Measurements from ENCODE around the gene HERC2. TPM values are rescaled to one million over a fixed set of nuclear protein-coding genes. Genes with fewer than 3 reads are reported as not detected.

HERC2 gene
- polyA plus RNA-seq, 1 of the 3 experiments (the other 2 are of a cell fraction) = 22.3 TPM

DNA sequence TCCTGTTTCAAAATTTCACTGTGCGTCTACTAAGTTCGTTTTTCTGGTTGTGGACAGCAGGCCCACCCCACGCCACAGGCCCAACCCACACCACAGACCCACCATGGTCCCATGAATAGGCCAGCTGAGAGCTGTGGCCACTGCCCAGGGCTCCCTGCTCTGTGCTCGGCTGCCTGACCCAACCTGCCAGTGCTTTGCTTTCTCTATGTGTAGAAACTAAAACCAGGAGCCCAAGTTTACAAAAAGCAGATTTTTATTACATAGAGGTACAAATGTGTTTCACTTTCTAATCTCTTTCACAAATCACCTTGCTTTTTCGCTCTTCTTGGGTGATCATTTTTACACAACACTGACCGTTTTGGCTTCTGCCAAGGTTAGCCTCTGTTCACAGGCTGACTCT is 69.1 kb downstream of the HERC2 start (continued):
- TF ChIP-seq, protein P1, sequence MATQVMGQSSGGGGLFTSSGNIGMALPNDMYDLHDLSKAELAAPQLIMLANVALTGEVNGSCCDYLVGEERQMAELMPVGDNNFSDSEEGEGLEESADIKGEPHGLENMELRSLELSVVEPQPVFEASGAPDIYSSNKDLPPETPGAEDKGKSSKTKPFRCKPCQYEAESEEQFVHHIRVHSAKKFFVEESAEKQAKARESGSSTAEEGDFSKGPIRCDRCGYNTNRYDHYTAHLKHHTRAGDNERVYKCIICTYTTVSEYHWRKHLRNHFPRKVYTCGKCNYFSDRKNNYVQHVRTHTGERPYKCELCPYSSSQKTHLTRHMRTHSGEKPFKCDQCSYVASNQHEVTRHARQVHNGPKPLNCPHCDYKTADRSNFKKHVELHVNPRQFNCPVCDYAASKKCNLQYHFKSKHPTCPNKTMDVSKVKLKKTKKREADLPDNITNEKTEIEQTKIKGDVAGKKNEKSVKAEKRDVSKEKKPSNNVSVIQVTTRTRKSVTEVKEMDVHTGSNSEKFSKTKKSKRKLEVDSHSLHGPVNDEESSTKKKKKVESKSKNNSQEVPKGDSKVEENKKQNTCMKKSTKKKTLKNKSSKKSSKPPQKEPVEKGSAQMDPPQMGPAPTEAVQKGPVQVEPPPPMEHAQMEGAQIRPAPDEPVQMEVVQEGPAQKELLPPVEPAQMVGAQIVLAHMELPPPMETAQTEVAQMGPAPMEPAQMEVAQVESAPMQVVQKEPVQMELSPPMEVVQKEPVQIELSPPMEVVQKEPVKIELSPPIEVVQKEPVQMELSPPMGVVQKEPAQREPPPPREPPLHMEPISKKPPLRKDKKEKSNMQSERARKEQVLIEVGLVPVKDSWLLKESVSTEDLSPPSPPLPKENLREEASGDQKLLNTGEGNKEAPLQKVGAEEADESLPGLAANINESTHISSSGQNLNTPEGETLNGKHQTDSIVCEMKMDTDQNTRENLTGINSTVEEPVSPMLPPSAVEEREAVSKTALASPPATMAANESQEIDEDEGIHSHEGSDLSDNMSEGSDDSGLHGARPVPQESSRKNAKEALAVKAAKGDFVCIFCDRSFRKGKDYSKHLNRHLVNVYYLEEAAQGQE (IDR thresholded peaks at IDR 0.05; ENCODE audit: low read depth, low read length) = no peak
- TF ChIP-seq POLR2AphosphoS5 (IDR thresholded peaks at IDR 0.05; ENCODE audit: low read depth, low read length) = no peak

DNA sequence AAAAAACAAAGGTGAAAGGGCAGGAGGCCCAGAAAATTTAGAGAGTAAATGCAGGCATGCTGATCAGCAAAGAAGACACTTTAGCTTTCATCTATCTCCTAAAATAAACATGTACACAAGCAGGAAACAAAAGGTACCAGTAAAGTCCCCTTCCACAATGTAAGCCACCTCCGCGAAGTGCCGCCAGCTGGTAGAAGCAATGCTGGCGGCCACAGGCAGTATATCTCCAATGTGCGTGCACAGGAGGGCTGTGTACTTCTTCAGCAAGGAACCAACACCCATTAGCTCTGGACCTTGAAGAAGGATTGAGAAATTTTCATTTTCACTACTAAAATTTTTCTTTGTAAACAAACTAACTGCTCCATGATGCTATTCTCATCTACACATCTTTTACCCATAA is 75.4 kb downstream of the HERC2 start:
- 98% methylated on average over 5 of the region's 5 CpGs for WGBS (ENCODE audit: low lambda C conversion rate)
- CTCF ChIA-PET = no interaction called here
- POLR2A ChIA-PET = no interaction called here

More for the DNA sequence above, 75.4 kb downstream of the HERC2 start:
- Histone ChIP-seq H3K9ac (no peak overlapping the region), H3F3A (replicated peaks; ENCODE audit: insufficient read depth) (peaks cover 4% of the 10 kb centered on the region), H3K36me3 (replicated peaks in 1 of 2; ENCODE audit: control insufficient read depth in 1 of 2, insufficient read depth in 2 of 2, low read length in 1 of 2) (peaks cover 55 to 57% of the 10 kb centered on the region in 2 experiments), H3K79me2 (ENCODE audit: insufficient read depth) (no peaks in the 10 kb centered on the region), H4K20me1 (ENCODE audit: insufficient read depth) (no peaks in the 10 kb centered on the region), H3K4me1 (ENCODE audit: control insufficient read depth in 1 of 2, insufficient read depth in 2 of 2, low read depth in 1 of 2, low read length in 1 of 2) (no peaks in the 10 kb centered on the region), H2AFZ (ENCODE audit: low read depth) (no peak overlapping the region), H3K27me3 (ENCODE audit: insufficient read depth) (no peaks in the 10 kb centered on the region), H3K9me2 (no peaks in the 10 kb centered on the region), H3K9me3 (no peaks in the 10 kb centered on the region), H3K27ac (ENCODE audit: low read depth in 2 of 2, low read length in 1 of 2) (no peak overlapping the region), H3K4me3 (ENCODE audit: low read depth in 2 of 2, low read length in 1 of 2) (no peak overlapping the region), H3K4me2 (no peak overlapping the region)
- no peak for DNase-seq
- TF ChIP-seq, protein P2, sequence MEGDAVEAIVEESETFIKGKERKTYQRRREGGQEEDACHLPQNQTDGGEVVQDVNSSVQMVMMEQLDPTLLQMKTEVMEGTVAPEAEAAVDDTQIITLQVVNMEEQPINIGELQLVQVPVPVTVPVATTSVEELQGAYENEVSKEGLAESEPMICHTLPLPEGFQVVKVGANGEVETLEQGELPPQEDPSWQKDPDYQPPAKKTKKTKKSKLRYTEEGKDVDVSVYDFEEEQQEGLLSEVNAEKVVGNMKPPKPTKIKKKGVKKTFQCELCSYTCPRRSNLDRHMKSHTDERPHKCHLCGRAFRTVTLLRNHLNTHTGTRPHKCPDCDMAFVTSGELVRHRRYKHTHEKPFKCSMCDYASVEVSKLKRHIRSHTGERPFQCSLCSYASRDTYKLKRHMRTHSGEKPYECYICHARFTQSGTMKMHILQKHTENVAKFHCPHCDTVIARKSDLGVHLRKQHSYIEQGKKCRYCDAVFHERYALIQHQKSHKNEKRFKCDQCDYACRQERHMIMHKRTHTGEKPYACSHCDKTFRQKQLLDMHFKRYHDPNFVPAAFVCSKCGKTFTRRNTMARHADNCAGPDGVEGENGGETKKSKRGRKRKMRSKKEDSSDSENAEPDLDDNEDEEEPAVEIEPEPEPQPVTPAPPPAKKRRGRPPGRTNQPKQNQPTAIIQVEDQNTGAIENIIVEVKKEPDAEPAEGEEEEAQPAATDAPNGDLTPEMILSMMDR (IDR thresholded peaks at IDR 0.05) = no peak
- TF ChIP-seq CHD2 (IDR thresholded peaks at IDR 0.05; ENCODE audit: low read length, partially characterized antibody) = no peak
- TF ChIP-seq TAF1 (IDR thresholded peaks at IDR 0.05; ENCODE audit: borderline replicate concordance, low read depth, low read length) = no peak
- TF ChIP-seq SIN3A (IDR thresholded peaks at IDR 0.05; ENCODE audit: borderline replicate concordance, low read depth, low read length) = no peak
- TF ChIP-seq GABPA (IDR thresholded peaks at IDR 0.05; ENCODE audit: low read depth) = no peak
- TF ChIP-seq, protein P3, sequence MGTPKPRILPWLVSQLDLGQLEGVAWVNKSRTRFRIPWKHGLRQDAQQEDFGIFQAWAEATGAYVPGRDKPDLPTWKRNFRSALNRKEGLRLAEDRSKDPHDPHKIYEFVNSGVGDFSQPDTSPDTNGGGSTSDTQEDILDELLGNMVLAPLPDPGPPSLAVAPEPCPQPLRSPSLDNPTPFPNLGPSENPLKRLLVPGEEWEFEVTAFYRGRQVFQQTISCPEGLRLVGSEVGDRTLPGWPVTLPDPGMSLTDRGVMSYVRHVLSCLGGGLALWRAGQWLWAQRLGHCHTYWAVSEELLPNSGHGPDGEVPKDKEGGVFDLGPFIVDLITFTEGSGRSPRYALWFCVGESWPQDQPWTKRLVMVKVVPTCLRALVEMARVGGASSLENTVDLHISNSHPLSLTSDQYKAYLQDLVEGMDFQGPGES (IDR thresholded peaks at IDR 0.05; ENCODE audit: low read depth, low read length) = no peak
- no peak for TF ChIP-seq JUND (IDR thresholded peaks at IDR 0.05)
- TF ChIP-seq FOXJ3 (CRISPR knock-in tag; IDR thresholded peaks at IDR 0.05) = no peak
- TF ChIP-seq GATA2 (CRISPR knock-in tag; IDR thresholded peaks at IDR 0.05) = no peak
- no peak for TF ChIP-seq NRF1 (IDR thresholded peaks at IDR 0.05; ENCODE audit: low read depth, low read length)
- TF ChIP-seq, protein P4, sequence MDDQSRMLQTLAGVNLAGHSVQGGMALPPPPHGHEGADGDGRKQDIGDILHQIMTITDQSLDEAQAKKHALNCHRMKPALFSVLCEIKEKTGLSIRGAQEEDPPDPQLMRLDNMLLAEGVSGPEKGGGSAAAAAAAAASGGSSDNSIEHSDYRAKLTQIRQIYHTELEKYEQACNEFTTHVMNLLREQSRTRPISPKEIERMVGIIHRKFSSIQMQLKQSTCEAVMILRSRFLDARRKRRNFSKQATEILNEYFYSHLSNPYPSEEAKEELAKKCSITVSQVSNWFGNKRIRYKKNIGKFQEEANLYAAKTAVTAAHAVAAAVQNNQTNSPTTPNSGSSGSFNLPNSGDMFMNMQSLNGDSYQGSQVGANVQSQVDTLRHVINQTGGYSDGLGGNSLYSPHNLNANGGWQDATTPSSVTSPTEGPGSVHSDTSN (IDR thresholded peaks at IDR 0.05) = no peak
- no peak for TF ChIP-seq SMC3 (IDR thresholded peaks at IDR 0.05; ENCODE audit: low read depth, low read length)

Measured in SK-N-SH (cell line).